ENCODE results near the gene CCKAR. TPM values are rescaled to one million over a fixed set of nuclear protein-coding genes. Genes with fewer than 3 reads are reported as not detected.
"Not testable (repeated sequence)": the region's sequence is repeated elsewhere in the genome, so short reads cannot be mapped to it uniquely, and the experiment has no call there.

The CCKAR gene
- polyA plus RNA-seq, 3 donors from 2014 or later = not detected

GRCh38 chr4:26509681-26510333 lies 19.5 kb upstream of the CCKAR start:
- Mint-ChIP-seq H3K27me3 (ENCODE audit: low read depth in 3 of 3) (peaks cover 0 to 8% (median 3%) of the 10 kb centered on the region in 3 donors), H3K9me3 (no peaks in the 10 kb centered on the region), H3K36me3 (no peaks in the 10 kb centered on the region), H3K27ac (no peak overlapping the region), H3K4me3 (no peak overlapping the region), H3K4me1 (no peaks in the 10 kb centered on the region)
- no peak for DNase-seq

DNA sequence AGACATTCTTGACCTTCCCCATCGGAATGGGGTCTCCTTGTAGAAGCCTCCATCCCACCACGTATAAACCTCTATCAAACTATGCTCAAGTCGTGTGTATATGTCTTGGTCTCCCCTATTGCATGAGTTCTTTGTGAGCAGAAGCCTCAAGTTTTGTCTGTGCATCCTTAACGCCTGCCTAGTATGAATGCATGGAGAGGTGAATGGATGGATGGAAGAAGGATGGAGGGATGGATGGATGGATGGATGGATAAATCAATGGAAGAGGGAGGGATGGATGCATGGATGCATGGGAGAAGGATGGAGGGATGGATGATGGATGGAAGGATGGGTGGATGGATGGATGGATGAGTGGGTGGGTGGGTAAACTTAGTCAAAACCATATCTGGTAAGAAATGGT lies 17.0 kb upstream of the CCKAR start:
- Mint-ChIP-seq H3K36me3 (no peaks in the 10 kb centered on the region), H3K27ac (no peak overlapping the region), H3K9me3 (no peaks in the 10 kb centered on the region), H3K4me1 (no peaks in the 10 kb centered on the region), H3K27me3 (ENCODE audit: low read depth in 3 of 3) (peaks cover 0 to 8% (median 5%) of the 10 kb centered on the region in 3 donors), H3K4me3 (no peak overlapping the region)
- no peak for DNase-seq

DNA sequence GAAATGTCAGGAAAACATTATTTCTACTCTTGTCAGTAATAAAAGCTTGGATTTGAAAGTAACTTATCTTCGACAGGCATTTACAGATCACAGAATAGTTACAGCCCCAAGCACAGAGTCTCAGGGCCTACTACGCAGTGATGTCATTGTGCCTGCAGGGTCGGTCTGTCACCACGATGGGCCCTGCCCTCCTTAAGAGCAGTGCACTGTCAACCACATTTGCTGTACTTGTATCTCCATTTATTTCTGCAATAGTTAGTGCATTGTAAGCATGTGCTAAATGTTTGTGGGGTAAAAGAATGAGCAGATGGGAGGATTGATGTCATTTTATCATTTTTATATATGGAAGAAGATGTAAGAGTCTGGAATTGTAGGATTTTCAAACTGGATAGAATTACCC lies 13.6 kb upstream of the CCKAR start:
- Mint-ChIP-seq H3K36me3 (no peaks in the 10 kb centered on the region), H3K27me3 (ENCODE audit: low read depth in 3 of 3) (peaks cover 2 to 11% (median 5%) of the 10 kb centered on the region in 3 donors), H3K4me3 (no peak overlapping the region), H3K9me3 (peaks cover 0 to 6% (median 0%) of the 10 kb centered on the region in 6 donors), H3K4me1 (no peaks in the 10 kb centered on the region), H3K27ac (no peak overlapping the region)
- no peak for DNase-seq

DNA sequence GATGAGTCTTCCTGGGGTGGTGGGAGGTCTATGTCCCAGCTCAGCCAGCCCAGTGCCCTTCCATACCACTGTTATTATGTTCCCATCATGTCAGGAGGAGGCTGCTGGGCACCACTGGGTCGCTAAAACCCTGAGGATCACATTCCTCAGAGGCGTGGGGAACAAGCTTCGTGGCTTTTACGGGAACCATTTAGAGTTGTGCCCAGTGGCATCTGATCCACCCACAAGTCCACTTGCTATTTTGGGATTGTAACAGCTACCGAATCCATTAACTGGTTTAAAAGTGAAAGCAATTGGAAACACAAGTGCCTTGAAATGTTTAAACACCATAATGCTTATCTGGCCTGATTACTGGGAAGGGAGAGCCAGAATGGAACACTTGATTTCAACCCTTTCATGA lies 13.1 kb upstream of the CCKAR start:
- no peak overlapping the region for H3K4me3 Mint-ChIP-seq
- peaks cover 0 to 8% (median 0%) of the 10 kb centered on the region in 6 donors for H3K9me3 Mint-ChIP-seq
- peaks cover 2 to 8% (median 2%) of the 10 kb centered on the region in 3 donors for H3K27me3 Mint-ChIP-seq (ENCODE audit: low read depth in 3 of 3)
- no peak for DNase-seq
- no peak overlapping the region for H3K27ac Mint-ChIP-seq
- no peaks in the 10 kb centered on the region for H3K36me3 Mint-ChIP-seq
- H3K4me1 Mint-ChIP-seq = no peaks in the 10 kb centered on the region

- H3K27ac Mint-ChIP-seq; H3K36me3 Mint-ChIP-seq; DNase-seq; H3K9me3 Mint-ChIP-seq; H3K4me1 Mint-ChIP-seq; H3K4me3 Mint-ChIP-seq; H3K27me3 Mint-ChIP-seq (ENCODE audit: low read depth in 3 of 3): not testable (repeated sequence)
These were observed 10.3 kb upstream of the CCKAR start for GRCh38 chr4:26500565-26500999.

DNA sequence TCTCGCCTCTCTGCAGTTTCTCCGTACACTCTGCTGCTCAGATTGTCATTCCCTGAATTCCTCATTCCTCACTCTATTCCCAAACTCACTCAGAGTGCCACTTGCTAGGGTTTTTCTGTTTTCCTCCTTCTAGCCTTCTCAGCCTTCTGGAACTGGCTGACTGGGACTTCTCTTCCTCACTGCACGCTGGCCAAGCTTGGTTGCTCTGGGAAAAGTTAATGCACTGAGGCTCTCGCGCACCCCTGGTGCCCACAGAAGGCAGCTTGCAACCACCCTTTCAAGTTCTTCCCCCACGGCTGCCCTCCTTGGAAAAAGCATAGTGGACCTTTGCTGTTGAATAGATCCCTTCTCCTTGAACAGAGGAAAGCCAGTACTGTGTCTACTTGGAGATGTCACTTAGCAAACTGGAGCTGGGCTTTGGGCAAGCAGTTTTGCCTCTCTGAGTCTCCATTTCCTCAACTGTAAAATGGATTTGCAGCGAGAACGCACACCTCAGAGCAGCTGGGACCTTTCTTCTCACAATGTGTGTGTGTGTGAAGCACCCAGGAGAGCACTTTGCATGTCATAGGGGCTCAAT lies 6.0 kb upstream of the CCKAR start:
- Mint-ChIP-seq H3K4me1 (no peaks in the 10 kb centered on the region), H3K9me3 (peaks cover 0 to 6% (median 0%) of the 10 kb centered on the region in 6 donors), H3K27ac (no peak overlapping the region), H3K36me3 (no peaks in the 10 kb centered on the region), H3K4me3 (no peak overlapping the region), H3K27me3 (ENCODE audit: low read depth in 3 of 3) (peaks cover 3 to 15% (median 8%) of the 10 kb centered on the region in 3 donors)
- no peak for DNase-seq

- Mint-ChIP-seq H3K36me3 (no peaks in the 10 kb centered on the region), H3K27ac (no peak overlapping the region), H3K27me3 (ENCODE audit: low read depth in 3 of 3) (peaks cover 1 to 15% (median 9%) of the 10 kb centered on the region in 3 donors), H3K4me1 (no peaks in the 10 kb centered on the region), H3K4me3 (no peak overlapping the region), H3K9me3 (no peaks in the 10 kb centered on the region)
- DNase-seq = no peak
These were observed 3.2 kb upstream of the CCKAR start for GRCh38 chr4:26493461-26493860.

DNA sequence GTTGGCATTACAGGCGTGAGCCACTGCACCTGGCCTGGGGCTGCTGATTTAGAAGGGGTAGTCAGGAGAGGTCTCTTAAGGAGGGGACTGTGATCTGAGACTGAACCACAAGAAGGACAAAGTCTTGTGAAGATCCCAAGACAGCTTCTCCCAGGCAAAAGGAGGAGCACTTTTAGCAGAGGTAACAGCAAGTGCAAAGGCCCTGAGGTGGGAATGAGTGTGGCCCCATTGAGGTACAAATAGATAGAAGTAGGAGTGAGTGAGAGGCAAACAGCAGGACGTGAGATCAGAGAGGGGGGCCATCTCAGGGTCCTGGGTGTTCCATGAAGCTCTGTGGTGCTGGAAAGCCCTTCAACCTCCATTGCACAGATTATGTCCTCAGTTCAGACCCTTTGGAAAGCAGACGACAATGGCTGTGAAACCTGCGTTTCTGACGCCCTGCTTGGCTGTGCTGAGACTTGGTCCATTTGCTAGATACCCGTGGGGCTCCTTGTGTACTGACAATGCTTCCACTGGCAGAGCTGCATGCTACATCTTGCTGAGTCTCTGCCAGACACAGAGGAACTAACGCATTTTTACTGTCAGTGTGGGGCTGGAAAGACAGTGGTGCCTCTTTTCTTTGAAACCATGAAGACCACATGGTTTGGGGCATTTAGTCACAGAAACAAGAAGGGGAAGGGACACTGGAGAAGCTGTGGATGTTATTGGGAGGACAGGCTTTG lies 1.3 kb upstream of the CCKAR start:
- H3K9me3 Mint-ChIP-seq = no peaks in the 10 kb centered on the region
- no peaks in the 10 kb centered on the region for H3K4me1 Mint-ChIP-seq
- no peaks in the 10 kb centered on the region for H3K36me3 Mint-ChIP-seq
- H3K27ac Mint-ChIP-seq = no peak overlapping the region
- no peak overlapping the region for H3K4me3 Mint-ChIP-seq
- H3K27me3 Mint-ChIP-seq (ENCODE audit: low read depth in 3 of 3) = peaks cover 1 to 16% (median 9%) of the 10 kb centered on the region in 3 donors
- DNase-seq = no peak

DNA sequence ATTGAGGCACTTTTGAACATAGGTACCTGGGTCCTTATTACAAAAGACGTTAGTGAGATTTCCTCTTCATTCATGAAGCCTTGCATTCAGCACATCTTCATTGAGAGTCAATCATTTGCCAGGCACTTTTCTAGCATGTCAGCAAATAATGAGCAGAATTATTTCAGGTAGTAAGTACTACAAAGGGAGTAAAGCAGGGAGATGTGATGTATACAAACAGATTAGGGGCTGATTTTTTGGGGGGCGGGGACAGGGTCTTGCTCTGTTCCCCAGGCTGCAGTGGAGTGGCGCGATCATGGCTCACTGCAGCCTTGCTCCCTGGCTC lies 638 bp upstream of the CCKAR start:
- H3K27me3 Mint-ChIP-seq (ENCODE audit: low read depth in 3 of 3) = peaks cover 0 to 16% (median 9%) of the 10 kb centered on the region in 3 donors
- no peak overlapping the region for H3K27ac Mint-ChIP-seq
- no peaks in the 10 kb centered on the region for H3K36me3 Mint-ChIP-seq
- no peak for DNase-seq
- H3K4me3 Mint-ChIP-seq = no peak overlapping the region
- H3K4me1 Mint-ChIP-seq = no peaks in the 10 kb centered on the region
- no peaks in the 10 kb centered on the region for H3K9me3 Mint-ChIP-seq

DNA sequence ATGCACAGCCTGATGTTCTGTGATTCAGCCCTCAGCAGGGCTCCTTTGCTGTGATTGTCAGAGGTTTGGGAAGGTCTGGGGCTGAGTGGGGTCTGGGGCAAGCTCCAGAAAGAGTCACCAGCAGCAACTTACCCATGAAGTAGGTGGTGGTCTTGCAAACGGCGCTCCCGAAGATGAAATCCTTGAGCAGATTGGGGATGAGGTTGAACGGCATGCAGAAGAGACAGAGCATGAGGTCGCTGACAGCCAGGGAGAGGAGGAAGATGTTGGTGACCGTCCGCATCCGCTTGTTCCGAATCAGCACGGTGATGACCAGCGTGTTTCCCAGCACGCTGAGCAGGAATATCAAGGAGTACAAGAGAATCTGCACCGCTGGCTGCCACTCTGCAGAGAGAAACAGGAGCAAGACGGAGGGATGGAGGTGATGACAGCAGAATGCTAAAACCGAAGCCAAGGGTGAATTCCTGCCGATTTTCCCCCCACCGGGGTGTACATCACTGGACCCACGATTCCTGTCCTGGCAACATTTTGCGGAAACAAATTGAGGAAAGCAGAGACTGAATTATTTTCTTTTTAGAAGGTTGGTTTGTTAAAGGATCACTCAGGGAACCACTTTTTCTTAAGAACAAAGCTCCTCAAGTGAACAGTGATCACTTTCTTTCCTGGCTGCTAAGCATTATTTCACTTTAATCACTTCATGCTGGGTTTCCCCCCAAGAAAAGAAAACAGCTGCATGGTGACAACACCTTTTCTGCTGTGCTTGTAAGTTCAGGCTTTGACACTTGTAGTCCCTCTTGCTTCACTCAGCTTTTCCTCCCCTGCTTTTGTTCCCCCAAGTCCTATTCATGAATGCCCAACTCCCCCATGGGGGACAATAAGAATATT lies 941 bp downstream of the CCKAR start:
- H3K27me3 Mint-ChIP-seq (ENCODE audit: low read depth in 3 of 3) = peaks cover 2 to 16% (median 6%) of the 10 kb centered on the region in 3 donors
- H3K36me3 Mint-ChIP-seq = no peaks in the 10 kb centered on the region
- H3K9me3 Mint-ChIP-seq = no peaks in the 10 kb centered on the region
- no peak overlapping the region for H3K4me3 Mint-ChIP-seq
- no peaks in the 10 kb centered on the region for H3K4me1 Mint-ChIP-seq
- peak overlapping the region in 1 of 6 donors; percentile 15 for H3K27ac Mint-ChIP-seq
- no peak for DNase-seq

GRCh38 chr4:26485684-26486083 lies 4.6 kb downstream of the CCKAR start:
- no peaks in the 10 kb centered on the region for H3K9me3 Mint-ChIP-seq
- no peaks in the 10 kb centered on the region for H3K36me3 Mint-ChIP-seq
- H3K4me1 Mint-ChIP-seq = no peaks in the 10 kb centered on the region
- no peak for DNase-seq
- H3K27ac Mint-ChIP-seq = no peak overlapping the region
- no peak overlapping the region for H3K4me3 Mint-ChIP-seq
- peaks cover 0 to 11% (median 2%) of the 10 kb centered on the region in 3 donors for H3K27me3 Mint-ChIP-seq (ENCODE audit: low read depth in 3 of 3)

- H3K4me3 Mint-ChIP-seq = no peak overlapping the region
- peaks cover 0 to 11% (median 2%) of the 10 kb centered on the region in 3 donors for H3K27me3 Mint-ChIP-seq (ENCODE audit: low read depth in 3 of 3)
- H3K36me3 Mint-ChIP-seq = no peaks in the 10 kb centered on the region
- H3K9me3 Mint-ChIP-seq = no peaks in the 10 kb centered on the region
- H3K4me1 Mint-ChIP-seq = no peaks in the 10 kb centered on the region
- no peak overlapping the region for H3K27ac Mint-ChIP-seq
- no peak for DNase-seq
These were observed 5.8 kb downstream of the CCKAR start for GRCh38 chr4:26484516-26484915.

DNA sequence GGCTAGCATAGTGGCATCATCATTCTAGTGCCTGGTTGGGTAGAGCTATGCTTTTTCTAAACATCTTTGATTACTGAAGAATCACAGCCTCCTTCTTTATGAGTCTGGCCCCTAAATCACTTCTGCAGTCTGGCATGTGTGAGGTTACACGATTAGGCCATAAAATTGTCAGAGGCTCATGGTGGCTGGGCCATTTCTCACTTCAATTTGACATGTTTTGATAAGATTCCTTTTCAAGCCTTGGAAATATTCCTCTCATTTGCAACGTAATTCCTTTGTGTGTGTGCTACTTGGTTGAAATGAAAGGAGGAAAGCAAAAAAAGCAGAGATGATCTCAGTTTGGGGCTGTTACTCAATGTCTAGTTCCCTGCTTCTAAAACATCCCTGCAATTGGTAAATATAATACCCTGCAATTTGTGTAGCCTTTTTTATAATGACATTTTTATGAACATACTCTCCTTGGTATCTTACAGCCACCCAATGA lies 6.2 kb downstream of the CCKAR start:
- no peak for DNase-seq
- no peaks in the 10 kb centered on the region for H3K9me3 Mint-ChIP-seq
- H3K4me1 Mint-ChIP-seq = no peaks in the 10 kb centered on the region
- no peak overlapping the region for H3K4me3 Mint-ChIP-seq
- H3K36me3 Mint-ChIP-seq = no peaks in the 10 kb centered on the region
- H3K27ac Mint-ChIP-seq = no peak overlapping the region
- peaks cover 0 to 10% (median 2%) of the 10 kb centered on the region in 3 donors for H3K27me3 Mint-ChIP-seq (ENCODE audit: low read depth in 3 of 3)
